HG02840 (cell line): Measurements from ENCODE around the gene MYEOV.

Experiments used
- ATAC-seq: cut with Tn5 transposase; IDR thresholded peaks from one replicate; pipeline ENCODE4 v1.9.1; 2021; ENCODE audit warnings: mild to moderate bottlenecking, moderate library complexity, moderate number of reproducible peaks; ENCODE audit not compliant: unreplicated experiment, low FRiP score

MYEOV gene

GRCh38 chr11:69265210-69265609 lies 28.7 kb upstream of the MYEOV start:
- no peak for ATAC-seq

GRCh38 chr11:69265911-69266510 lies 27.9 kb upstream of the MYEOV start:
- ATAC-seq, result no peak

DNA sequence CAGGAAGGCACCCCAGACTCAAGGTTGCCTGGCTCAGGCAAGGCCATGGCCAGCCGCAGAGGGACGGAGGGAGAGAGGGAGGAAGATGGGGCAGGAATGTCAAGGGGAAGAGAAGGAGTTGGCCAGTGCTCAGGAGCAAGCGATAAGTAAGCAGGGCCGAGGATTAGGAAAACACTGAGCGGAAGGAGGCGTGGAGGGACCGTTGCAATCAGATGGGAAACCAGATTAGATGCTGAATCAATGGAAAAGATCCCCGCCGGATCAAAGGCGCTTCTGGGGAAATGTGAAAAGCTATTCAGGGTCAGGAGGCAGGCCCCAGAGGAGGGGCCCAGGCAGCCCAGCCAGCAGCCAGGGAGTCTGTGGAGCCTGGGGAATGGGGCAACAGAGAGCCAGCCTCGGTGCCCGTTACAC lies 26.6 kb upstream of the MYEOV start:
- no peak for ATAC-seq

GRCh38 chr11:69268911-69269310 lies 25.0 kb upstream of the MYEOV start:
- no peak for ATAC-seq

DNA sequence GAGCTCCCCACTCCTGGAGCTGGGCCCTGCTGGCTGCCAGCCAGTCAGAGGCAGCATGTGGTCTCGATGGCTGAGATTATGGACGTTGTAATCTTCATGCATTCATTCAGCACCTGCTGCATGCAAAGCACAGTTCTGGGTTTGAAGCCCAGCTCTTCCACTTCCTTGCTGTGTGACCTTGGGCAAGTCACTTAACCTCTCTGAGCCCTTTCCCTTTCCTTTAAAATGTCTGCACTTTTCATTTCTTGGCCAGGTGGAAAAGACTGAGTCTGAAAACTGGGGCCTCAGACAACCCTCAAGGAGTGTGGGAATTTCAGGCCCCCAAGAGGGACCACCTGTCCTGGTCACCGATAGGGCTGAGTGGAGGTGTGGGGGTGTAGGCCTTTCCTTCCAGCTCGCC lies 24.6 kb upstream of the MYEOV start:
- ATAC-seq, result no peak

GRCh38 chr11:69269926-69270697 lies 23.8 kb upstream of the MYEOV start:
- ATAC-seq, result no peak

- ATAC-seq, result no peak
Observed at GRCh38 chr11:69270941-69271340, 23.0 kb upstream of the MYEOV start.

DNA sequence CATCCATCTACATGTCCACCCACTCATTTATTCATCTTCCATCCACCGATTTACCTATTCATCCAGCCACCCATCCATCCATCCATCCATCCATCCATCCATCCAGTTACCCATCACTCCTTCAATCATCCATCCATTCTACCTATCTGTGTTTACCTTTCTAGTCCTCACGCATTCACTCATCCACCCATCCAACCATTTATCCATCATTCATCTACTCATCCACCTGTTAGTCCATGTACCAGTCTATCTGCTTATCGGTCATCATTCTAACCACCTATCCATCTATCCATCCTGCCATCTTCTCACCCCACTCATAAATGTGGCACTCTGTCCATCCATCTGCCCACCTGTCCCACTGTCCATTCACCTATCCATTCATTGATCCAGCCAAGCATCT lies 21.9 kb upstream of the MYEOV start:
- ATAC-seq, result no peak

- ATAC-seq, result no peak
Observed at GRCh38 chr11:69272831-69273485, 21.0 kb upstream of the MYEOV start.

GRCh38 chr11:69273571-69273970 lies 20.4 kb upstream of the MYEOV start:
- no peak for ATAC-seq

DNA sequence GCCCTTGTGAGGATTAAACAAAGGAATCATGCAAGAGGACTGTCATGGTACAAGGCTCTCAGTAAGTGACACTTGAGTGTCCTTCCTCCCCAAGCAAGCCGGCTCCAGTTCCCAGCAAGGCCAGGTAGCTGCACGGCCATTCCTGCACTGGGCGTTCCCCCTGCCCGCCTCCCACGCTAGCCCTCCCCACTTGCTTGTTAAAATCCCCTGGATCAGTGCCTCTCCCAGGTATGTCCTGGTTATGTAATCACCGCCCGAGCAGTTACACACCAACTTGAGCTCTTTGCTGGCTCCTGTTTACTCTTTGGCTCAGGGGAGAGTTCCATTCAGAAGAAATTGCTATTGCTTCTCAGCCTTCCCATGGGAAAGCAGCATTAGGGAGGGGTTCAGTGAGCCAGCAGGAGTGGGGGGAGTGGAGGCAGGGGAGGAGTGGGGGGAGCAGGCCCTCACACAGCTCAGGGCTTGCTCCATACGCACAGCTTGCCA lies 19.4 kb upstream of the MYEOV start:
- no peak for ATAC-seq

DNA sequence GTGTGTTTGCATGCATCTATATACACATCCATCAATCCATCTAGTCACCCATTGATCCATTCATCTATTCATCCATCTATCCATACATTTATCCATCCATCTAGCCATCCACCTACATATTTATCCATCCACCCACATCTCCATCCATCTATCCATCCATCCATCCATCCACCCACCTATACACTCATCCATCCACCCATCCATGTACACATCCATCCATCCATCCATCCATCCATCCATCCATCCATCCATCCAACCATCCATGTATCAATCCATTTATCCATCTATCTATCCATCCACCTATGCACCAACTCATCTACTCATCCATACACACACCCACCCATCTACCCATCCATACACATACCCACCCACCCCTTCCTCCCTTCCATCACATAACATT lies 18.8 kb upstream of the MYEOV start:
- ATAC-seq, result no peak

DNA sequence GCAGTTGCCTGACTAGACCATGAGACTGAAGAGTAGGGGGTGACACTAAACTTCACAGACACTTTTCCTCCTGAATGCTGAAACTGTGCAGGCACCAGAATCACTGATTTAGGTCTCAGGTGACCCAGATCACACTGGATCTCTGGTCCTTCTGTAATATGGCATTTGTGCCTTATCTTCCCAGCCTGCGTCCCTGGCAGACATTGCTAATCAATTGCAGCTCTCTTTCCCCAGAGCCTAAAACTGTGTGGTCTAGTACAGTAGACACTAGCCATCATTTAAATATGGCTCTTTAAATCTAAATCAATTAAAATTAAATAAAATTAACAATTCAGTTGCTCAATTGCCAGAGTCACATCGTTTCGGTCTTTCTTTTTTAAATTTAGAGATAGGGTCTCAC lies 17.8 kb upstream of the MYEOV start:
- no peak for ATAC-seq

- no peak for ATAC-seq
Observed at GRCh38 chr11:69277074-69277809, 16.7 kb upstream of the MYEOV start.

DNA sequence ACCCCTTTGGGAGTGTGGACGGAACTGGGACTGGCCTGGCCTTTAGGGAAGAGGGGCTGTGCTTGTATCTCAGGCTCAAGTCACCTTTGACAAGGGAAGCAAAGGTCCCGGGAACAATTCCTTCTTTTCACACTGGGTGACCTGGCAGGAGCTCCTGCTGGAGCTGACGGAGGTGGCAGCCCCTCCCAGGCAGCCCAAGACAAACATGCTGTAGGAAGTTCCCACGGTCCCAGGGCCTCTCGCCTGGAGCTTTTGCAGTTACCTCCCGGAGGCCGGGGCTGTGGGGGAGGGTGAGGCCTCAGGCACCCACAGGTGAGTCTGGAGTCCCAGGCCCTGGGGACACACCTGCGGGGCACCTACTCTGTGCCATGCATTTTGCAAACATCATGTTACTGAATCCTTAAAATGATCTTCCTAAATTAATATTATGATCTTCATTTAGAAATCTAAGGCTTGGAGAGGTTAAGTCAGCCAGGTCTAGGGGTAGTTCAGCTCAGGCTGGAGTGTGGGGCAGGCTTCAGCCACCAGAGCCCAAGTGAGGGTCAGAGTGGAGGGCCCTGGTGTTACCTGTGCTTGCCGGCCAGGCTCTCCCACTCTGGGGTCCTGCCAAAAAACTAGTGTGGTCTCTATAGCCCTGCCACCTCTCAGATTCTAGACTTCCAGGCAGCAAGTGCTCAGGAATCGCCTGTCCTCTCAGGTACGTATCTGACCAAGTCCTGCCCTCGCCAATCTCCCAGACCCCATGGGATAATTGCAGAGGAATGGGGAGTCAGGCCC lies 15.7 kb upstream of the MYEOV start:
- no peak for ATAC-seq

GRCh38 chr11:69280451-69280850 lies 13.5 kb upstream of the MYEOV start:
- no peak for ATAC-seq

GRCh38 chr11:69280994-69281393 lies 13.0 kb upstream of the MYEOV start:
- no peak for ATAC-seq

GRCh38 chr11:69283446-69283845 lies 10.5 kb upstream of the MYEOV start:
- ATAC-seq, result no peak

DNA sequence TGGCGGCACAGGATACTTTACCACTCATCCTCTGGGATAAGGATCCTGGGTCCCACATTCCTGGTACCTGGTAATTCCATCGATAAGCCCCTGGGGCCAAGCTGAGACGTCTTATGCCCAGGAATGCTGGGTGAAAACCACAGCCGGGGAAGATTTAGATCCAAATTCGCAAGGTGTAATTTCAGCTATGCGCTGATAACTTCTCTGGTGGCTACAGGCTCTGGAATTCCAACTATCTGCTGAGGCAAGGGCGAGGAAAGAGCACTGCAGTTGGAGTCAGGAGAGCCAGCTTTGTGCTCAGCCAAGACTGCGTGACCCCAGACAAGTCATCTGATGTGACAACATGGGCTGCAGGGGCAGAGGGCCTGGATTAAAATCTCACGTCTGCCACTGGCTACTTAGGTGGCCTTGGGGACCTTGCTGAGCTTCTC lies 9.9 kb upstream of the MYEOV start:
- ATAC-seq, result no peak

- no peak for ATAC-seq
Observed at GRCh38 chr11:69285091-69285490, 8.9 kb upstream of the MYEOV start.
